ENCODE measurements around the gene CCDC85A. TPM values are rescaled to one million over a fixed set of nuclear protein-coding genes. Genes with fewer than 3 reads are reported as not detected.

Gene CCDC85A
- total RNA-seq, 1 experiment from 2014 or later = 0.10 TPM

DNA sequence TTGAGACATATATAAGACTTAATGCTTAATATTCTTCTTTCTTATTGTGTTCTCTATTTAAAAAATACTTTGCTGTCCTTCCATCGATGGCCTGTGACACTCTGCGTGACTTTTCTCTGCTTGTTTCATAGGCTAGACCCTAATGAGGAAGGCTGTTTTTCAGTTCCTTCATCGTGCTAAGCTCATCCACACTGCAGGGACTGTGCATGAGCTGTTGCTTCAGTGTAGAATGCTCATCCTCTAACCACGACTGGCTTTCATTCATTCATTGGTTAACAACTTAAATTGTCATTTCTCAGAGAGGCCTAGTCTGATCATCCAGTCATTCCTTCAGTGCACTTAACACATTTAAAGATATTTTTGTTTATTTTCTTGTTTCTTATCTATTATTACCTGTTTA lies 134.4 kb downstream of the CCDC85A start:
- no peak overlapping the region for H3K4me3 ChIP-seq (replicated peaks in 1 of 2; ENCODE audit: low read depth in 1 of 2, low read length in 2 of 2)
- DNase-seq (ENCODE audit: low read depth, low spot score) (no peak), ATAC-seq (no peak)
- no peaks in the 10 kb centered on the region for H3K9me2 ChIP-seq (ENCODE audit: insufficient read depth)
- H3K27me3 ChIP-seq (ENCODE audit: insufficient read depth, low read length) = no peaks in the 10 kb centered on the region
- no peak overlapping the region for H3K9ac ChIP-seq (ENCODE audit: low read length)
- no TSS peak for BruUV-seq (replicated peaks)
- H3K4me2 ChIP-seq (ENCODE audit: low read length) = no peak overlapping the region
- no peaks in the 10 kb centered on the region for H4K20me1 ChIP-seq (ENCODE audit: insufficient read depth)
- intact Hi-C loops (cut with micrococcal nuclease) = no loop called here
- no peaks in the 10 kb centered on the region for H3K79me2 ChIP-seq (ENCODE audit: insufficient read depth, low read length)
- H3K27ac ChIP-seq (ENCODE audit: low read depth, low read length) = no peak overlapping the region
- H3K4me1 ChIP-seq (ENCODE audit: control insufficient read depth in 1 of 2, insufficient read depth in 2 of 2, low read length in 2 of 2) = no peaks in the 10 kb centered on the region
- TF ChIP-seq EZH2 (IDR thresholded peaks at IDR 0.05) (no peak), SIN3A (IDR thresholded peaks at IDR 0.05; ENCODE audit: low read depth) (no peak), RAD21 (IDR thresholded peaks at IDR 0.05; ENCODE audit: low read depth) (no peak), ZFX (IDR thresholded peaks at IDR 0.05) (no peak), CEBPB (IDR thresholded peaks at IDR 0.05; ENCODE audit: low read depth) (no peak), POLR2AphosphoS5 (IDR thresholded peaks at IDR 0.05; ENCODE audit: low read depth, low read length) (no peak), POLR2A (IDR thresholded peaks at IDR 0.05; ENCODE audit: borderline replicate concordance, extremely low read depth, insufficient read depth, insufficient read length) (no peak), EGR1 (IDR thresholded peaks at IDR 0.05; ENCODE audit: low read depth) (no peak)
- TF ChIP-seq, protein P1, sequence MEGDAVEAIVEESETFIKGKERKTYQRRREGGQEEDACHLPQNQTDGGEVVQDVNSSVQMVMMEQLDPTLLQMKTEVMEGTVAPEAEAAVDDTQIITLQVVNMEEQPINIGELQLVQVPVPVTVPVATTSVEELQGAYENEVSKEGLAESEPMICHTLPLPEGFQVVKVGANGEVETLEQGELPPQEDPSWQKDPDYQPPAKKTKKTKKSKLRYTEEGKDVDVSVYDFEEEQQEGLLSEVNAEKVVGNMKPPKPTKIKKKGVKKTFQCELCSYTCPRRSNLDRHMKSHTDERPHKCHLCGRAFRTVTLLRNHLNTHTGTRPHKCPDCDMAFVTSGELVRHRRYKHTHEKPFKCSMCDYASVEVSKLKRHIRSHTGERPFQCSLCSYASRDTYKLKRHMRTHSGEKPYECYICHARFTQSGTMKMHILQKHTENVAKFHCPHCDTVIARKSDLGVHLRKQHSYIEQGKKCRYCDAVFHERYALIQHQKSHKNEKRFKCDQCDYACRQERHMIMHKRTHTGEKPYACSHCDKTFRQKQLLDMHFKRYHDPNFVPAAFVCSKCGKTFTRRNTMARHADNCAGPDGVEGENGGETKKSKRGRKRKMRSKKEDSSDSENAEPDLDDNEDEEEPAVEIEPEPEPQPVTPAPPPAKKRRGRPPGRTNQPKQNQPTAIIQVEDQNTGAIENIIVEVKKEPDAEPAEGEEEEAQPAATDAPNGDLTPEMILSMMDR (IDR thresholded peaks at IDR 0.05 in 2 of 3, conservative IDR thresholded peaks at IDR 0.05 in 1 of 3; ENCODE audit: borderline replicate concordance in 1 of 3, insufficient read depth in 1 of 3, low read depth in 2 of 3, low read length in 2 of 3) = no peak
- TF ChIP-seq, protein P2, sequence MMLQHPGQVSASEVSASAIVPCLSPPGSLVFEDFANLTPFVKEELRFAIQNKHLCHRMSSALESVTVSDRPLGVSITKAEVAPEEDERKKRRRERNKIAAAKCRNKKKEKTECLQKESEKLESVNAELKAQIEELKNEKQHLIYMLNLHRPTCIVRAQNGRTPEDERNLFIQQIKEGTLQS (IDR thresholded peaks at IDR 0.05) = no peak
- TF ChIP-seq, protein P3, sequence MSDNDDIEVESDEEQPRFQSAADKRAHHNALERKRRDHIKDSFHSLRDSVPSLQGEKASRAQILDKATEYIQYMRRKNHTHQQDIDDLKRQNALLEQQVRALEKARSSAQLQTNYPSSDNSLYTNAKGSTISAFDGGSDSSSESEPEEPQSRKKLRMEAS (IDR thresholded peaks at IDR 0.05) = no peak
- ChIA-PET POLR2A (no interaction called here), RAD21 (ENCODE audit: low non-redundant PET in 1 of 2, low total read pairs in 2 of 2, uncharacterized antibody in 2 of 2, unreplicated experiment in 2 of 2) (no interaction called here), CTCF (no interaction called here)
- no peaks in the 10 kb centered on the region for H3K9me3 ChIP-seq (ENCODE audit: control insufficient read depth in 1 of 2, insufficient read depth in 1 of 2, low read depth in 1 of 2, low read length in 2 of 2)
- H2AFZ ChIP-seq (ENCODE audit: low read depth, low read length, poor library complexity, severe bottlenecking) = no peak overlapping the region
- no peaks in the 10 kb centered on the region for H3K36me3 ChIP-seq (ENCODE audit: control insufficient read depth in 1 of 2, insufficient read depth in 2 of 2, low read length in 2 of 2)

Data from HCT116 (cell line).